Activated B cell treated with CpG ODN at 0.5 μM for 24 hours (primary cell): Measurements from ENCODE around the gene KDM4C. TPM values are rescaled to one million over a fixed set of nuclear protein-coding genes. Genes with fewer than 3 reads are reported as not detected.

Experiments
- ATAC-seq: fragments of 200-7000 bp; cut with Tn5 transposase; one replicate; pipeline ENCODE4 v1.10.0; 2021; ENCODE audit warnings: low read depth, mild to moderate bottlenecking, moderate library complexity
- CTCF ChIA-PET: fragments of 350-600 bp; sonication (Branson Sonifier 250); formaldehyde crosslinking; loops from one replicate; lab custom pipeline; 2021; ENCODE audit warnings: antibody characterized with exemption; lab: Charles Lee
- POLR2A ChIA-PET: fragments of 350-600 bp; sonication (Branson Sonifier 250); formaldehyde crosslinking; loops from one replicate; lab custom pipeline; 2021; ENCODE audit warnings: antibody characterized with exemption; lab: Charles Lee
- DNase-seq: peaks from one replicate; pipeline ENCODE4 v3.0.0; 2022
- H3K27ac Mint-ChIP-seq: one replicate; pipeline ENCODE4 v1.8.0; 2020; ENCODE audit warnings: mixed read lengths
- H3K27me3 Mint-ChIP-seq: one replicate; pipeline ENCODE4 v1.8.0; 2021; ENCODE audit warnings: mixed read lengths
- H3K36me3 Mint-ChIP-seq: one replicate; pipeline ENCODE4 v1.8.0; 2021; ENCODE audit warnings: low read depth, mixed read lengths
- H3K4me1 Mint-ChIP-seq: one replicate; pipeline ENCODE4 v1.8.0; 2021; ENCODE audit warnings: mixed read lengths
- H3K4me3 Mint-ChIP-seq: one replicate; pipeline ENCODE4 v1.8.0; 2020; ENCODE audit warnings: mild to moderate bottlenecking, mixed read lengths
- H3K9me3 Mint-ChIP-seq: one replicate; pipeline ENCODE4 v1.8.0; 2020; ENCODE audit warnings: mixed read lengths
- intact Hi-C: fragments of 100-400 bp; cut with micrococcal nuclease; formaldehyde crosslinking; loops from one replicate; pipeline ENCODE4 v1.15.1; 2024
- total RNA-seq: library from RNA; stranded (reverse); gene quantifications from 2 replicates; pipeline ENCODE4 v1.2.3, GENCODE V29; 2022
- TF ChIP-seq, protein P1 (sequence below): fragments of 200-600 bp; IDR thresholded peaks from one replicate; pipeline ENCODE4 v1.8.0; 2022; ENCODE audit warnings: antibody characterized with exemption, mild to moderate bottlenecking

Gene KDM4C
- total RNA-seq, 1 donor from 2014 or later, result 113 TPM

DNA sequence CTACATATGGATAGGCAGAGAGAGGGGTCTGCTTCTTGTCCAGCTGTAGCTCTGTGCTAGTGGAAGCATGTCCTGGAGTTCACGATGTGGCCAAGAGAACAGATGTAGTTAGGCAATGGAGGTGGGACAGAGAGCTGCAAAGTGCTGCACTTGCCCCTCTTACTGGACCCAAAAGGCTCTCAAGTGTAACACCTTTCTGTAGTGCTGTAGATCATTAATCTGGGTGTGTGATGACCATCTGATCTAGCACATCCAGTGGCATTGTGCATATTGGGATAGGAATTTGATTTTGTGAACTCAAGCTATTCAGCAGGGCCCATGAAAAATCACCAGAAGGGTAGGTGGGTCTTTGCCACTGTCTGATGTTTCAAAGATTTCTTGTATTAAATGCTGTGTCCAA is 151.4 kb downstream of the KDM4C start:
- H3K27ac Mint-ChIP-seq, result no peak overlapping the region
- ChIA-PET POLR2A (no interaction called here), CTCF (interaction anchor here (1.5 kb wide), 1 partner anchor 82 kb away, joined by 4 read pairs; no protein-coding TSS in a partner anchor)
- H3K36me3 Mint-ChIP-seq, result peaks cover 24% of the 10 kb centered on the region
- DNase-seq (no peak), ATAC-seq (no peak)
- no peak overlapping the region for H3K4me3 Mint-ChIP-seq
- TF ChIP-seq, protein P1, sequence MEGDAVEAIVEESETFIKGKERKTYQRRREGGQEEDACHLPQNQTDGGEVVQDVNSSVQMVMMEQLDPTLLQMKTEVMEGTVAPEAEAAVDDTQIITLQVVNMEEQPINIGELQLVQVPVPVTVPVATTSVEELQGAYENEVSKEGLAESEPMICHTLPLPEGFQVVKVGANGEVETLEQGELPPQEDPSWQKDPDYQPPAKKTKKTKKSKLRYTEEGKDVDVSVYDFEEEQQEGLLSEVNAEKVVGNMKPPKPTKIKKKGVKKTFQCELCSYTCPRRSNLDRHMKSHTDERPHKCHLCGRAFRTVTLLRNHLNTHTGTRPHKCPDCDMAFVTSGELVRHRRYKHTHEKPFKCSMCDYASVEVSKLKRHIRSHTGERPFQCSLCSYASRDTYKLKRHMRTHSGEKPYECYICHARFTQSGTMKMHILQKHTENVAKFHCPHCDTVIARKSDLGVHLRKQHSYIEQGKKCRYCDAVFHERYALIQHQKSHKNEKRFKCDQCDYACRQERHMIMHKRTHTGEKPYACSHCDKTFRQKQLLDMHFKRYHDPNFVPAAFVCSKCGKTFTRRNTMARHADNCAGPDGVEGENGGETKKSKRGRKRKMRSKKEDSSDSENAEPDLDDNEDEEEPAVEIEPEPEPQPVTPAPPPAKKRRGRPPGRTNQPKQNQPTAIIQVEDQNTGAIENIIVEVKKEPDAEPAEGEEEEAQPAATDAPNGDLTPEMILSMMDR, result no peak
- no peaks in the 10 kb centered on the region for H3K9me3 Mint-ChIP-seq
- H3K27me3 Mint-ChIP-seq, result no peaks in the 10 kb centered on the region
- intact Hi-C loops, result no loop called here
- peaks cover 19% of the 10 kb centered on the region for H3K4me1 Mint-ChIP-seq

DNA sequence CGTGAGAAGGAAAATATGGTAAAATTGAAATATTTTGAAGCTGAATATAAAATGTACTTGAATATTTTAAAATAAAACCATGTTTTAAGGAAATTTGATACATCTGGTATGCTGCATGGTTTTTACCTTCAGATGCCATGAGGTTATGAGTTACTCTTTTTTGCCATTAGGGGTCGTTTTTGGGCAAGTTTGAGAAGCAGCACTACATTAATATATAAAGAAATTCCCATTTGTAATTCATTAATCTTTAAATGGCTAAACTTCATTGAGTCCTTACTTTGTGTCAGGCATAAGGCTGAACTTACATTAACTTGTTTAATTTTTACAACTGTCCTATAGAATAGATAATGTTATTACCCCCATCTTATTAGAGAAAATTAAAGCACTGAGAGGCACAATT is 152.3 kb downstream of the KDM4C start:
- TF ChIP-seq, protein P1, result no peak
- Mint-ChIP-seq H3K4me3 (no peak overlapping the region), H3K9me3 (no peaks in the 10 kb centered on the region), H3K36me3 (peaks cover 18% of the 10 kb centered on the region), H3K4me1 (peaks cover 19% of the 10 kb centered on the region), H3K27me3 (no peaks in the 10 kb centered on the region), H3K27ac (no peak overlapping the region)
- ChIA-PET CTCF (no interaction called here), POLR2A (interaction anchor here (0.5 kb wide), 1 partner anchor 13 kb away, joined by 3 read pairs; no protein-coding TSS in a partner anchor)
- ATAC-seq, result no peak
- no peak for DNase-seq
- intact Hi-C loops, result loop anchor here (10.0 kb wide), 1 partner anchor 625 kb away; no protein-coding TSS in a partner anchor

DNA sequence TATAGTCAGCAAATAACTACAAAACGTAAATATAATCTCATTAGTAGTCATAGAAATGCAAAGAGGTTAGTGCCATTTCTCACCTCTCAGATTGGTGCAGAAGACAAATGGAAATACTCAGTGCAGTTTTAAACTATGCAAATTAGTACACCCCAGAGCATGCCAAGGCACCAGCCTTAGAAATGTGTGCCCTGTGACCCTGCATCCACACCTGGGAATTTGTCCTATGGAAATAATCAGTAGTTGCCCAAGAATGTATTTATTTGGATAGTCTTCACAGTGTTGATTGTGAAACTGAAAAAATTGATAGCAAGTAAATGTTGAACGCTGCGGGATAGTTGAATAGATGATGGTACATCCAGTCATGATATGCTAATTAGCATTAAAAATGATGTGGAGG is 152.7 kb downstream of the KDM4C start:
- Mint-ChIP-seq H3K27ac (no peak overlapping the region), H3K4me3 (no peak overlapping the region), H3K9me3 (no peaks in the 10 kb centered on the region), H3K4me1 (peaks cover 19% of the 10 kb centered on the region), H3K27me3 (no peaks in the 10 kb centered on the region), H3K36me3 (peaks cover 13% of the 10 kb centered on the region)
- POLR2A ChIA-PET, result no interaction called here
- ATAC-seq (no peak), DNase-seq (no peak)
- intact Hi-C loops, result loop anchor here (10.0 kb wide), 1 partner anchor 624 kb away; no protein-coding TSS in a partner anchor
- TF ChIP-seq, protein P1, result no peak
- CTCF ChIA-PET, result no interaction called here

DNA sequence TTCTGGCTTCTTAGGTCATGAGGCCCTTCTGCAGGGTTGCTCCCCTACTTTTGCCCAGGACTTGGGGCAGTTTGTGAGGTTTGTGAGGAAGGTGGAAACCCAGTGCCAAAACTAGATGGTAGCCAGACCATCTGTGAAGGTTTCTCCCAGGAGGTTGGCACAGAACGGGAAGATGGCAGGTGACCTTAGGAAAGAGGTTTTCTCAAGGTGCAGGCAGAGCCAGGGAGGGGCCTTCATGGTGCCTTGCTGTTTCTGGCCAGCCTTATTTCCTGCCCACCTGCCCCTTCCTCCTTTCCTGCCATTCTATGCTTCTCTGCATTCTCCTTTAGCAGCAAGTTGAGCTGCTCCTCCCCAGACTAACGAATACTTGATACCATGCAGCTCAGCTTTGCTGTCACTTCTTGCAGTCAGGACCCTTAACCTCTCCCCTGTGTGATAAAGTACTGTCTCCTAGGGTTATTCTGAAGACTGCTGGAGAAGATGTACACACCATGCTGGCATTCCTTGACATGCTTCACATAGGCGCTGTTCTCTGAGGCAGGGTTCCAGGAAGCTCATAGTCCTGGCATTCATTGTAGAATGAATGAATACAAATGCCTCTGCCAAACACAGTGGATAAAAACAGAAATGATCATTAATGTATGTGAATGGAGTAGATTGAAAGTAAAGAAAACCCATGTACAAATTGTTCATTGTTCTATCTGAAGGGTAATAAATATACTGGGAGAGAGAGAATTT is 154.3 kb downstream of the KDM4C start:
- peaks cover 5% of the 10 kb centered on the region for H3K36me3 Mint-ChIP-seq
- no peaks in the 10 kb centered on the region for H3K9me3 Mint-ChIP-seq
- no peaks in the 10 kb centered on the region for H3K27me3 Mint-ChIP-seq
- H3K4me3 Mint-ChIP-seq, result no peak overlapping the region
- H3K27ac Mint-ChIP-seq, result no peak overlapping the region
- intact Hi-C loops, result loop anchor here (10.0 kb wide), 1 partner anchor 623 kb away; no protein-coding TSS in a partner anchor
- POLR2A ChIA-PET, result no interaction called here
- DNase-seq, result no peak
- no peak for ATAC-seq
- CTCF ChIA-PET, result no interaction called here
- TF ChIP-seq, protein P1, result no peak
- H3K4me1 Mint-ChIP-seq, result peaks cover 23% of the 10 kb centered on the region

DNA sequence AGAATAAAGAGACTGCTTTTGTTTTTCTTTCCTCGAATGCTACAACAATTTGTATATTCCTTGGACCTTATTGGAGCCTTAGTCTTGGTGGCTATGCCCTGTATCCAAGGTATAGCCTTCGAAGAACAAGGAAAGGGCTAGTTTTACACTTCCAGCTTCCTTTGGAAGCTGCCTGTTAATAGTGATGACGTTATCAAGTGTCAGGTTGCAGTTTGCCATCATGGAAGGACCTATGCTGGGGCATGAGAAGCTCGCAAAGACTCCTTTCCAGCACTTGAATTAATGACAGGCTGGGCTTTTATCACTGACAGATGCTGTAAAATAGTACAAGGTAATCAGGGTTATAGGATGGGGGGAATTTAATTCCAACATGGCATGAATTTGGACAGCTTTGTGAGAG is 157.9 kb downstream of the KDM4C start:
- CTCF ChIA-PET, result no interaction called here
- intact Hi-C loops, result loop anchor here (10.0 kb wide), 1 partner anchor 619 kb away; no protein-coding TSS in a partner anchor
- peaks cover 45% of the 10 kb centered on the region for H3K4me1 Mint-ChIP-seq

More for the DNA sequence above, 157.9 kb downstream of the KDM4C start:
- no peak for DNase-seq
- Mint-ChIP-seq H3K27me3 (no peaks in the 10 kb centered on the region), H3K27ac (no peak overlapping the region), H3K36me3 (peaks cover 22% of the 10 kb centered on the region), H3K4me3 (no peak overlapping the region), H3K9me3 (peaks cover 3% of the 10 kb centered on the region)
- POLR2A ChIA-PET, result no interaction called here
- no peak for ATAC-seq
- TF ChIP-seq, protein P1, result no peak
